GM18526 (cell line): Measurements from ENCODE around the gene ROR2.

Experiments used
- POLR2A ChIP-seq: IDR thresholded peaks from 3 replicates; pipeline ENCODE4 v1.6.1; 2011; ENCODE audit not compliant: insufficient read length; ENCODE audit errors: extremely low read depth

ROR2 gene

GRCh38 chr9:91655658-91656057 lies 294.4 kb downstream of the ROR2 start:
- TF ChIP-seq POLR2A: no peak

GRCh38 chr9:91655215-91655614 lies 294.8 kb downstream of the ROR2 start:
- no peak for TF ChIP-seq POLR2A

DNA sequence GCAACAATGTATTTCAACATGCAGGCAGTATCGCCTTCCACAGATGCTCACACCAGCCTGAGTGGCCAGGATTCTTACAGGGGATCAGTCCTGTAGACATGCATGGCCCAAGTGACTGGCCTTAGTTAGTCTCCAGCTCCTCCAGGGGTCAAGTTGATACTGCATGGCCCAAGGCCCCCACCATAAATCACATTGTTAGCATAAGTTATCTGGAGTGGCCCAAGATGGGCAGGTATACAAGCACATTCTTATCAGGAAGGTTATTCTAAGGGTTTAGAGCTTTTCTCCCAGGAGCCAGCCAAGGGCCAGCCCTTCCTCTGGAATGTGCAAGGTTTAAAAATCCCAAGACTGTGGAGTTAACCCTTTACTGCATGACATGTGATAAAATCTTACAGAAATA lies 295.5 kb downstream of the ROR2 start:
- TF ChIP-seq POLR2A: no peak

- no peak for TF ChIP-seq POLR2A
Measured at GRCh38 chr9:91647371-91647770, 302.7 kb downstream of the ROR2 start.

DNA sequence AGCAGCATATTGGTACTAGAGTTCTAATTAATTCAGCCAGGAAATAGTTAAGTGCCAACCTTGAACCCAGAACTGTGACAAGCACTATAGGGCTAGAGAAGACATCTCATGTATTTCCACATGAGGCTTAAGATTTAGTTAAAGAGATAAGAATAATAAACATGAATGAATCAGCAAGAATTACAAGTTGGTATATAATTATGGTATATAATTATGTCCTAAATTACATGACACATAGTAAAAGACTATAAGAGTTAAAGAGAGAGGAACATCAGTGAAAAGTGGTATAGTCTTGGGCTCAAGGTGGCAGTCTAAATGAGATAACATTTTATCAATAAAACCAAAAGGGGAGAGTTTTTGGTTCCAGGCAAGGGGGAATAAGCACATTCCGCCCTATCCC lies 303.3 kb downstream of the ROR2 start:
- TF ChIP-seq POLR2A: no peak

DNA sequence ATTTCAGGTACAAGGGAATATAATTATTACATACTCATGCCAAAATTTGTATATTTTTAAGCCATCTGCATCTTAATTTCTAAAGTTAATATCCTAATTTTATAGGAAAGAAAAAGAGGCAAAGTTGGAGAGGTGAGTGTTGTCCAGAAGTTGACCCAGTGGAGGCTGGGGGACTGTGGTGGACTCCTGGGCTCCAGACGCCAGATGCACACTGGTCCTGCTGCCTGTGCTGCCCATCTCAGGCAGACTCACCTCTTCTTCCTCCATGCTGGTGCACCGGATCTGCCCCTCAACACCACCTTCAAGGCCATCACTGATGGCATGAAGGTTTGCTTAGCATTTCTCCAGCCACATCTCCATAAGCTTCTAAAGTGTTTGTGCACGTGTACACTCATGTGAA lies 305.6 kb downstream of the ROR2 start:
- no peak for TF ChIP-seq POLR2A

- TF ChIP-seq POLR2A: no peak
Measured at GRCh38 chr9:91643481-91644077, 306.4 kb downstream of the ROR2 start.

GRCh38 chr9:91642771-91643170 lies 307.3 kb downstream of the ROR2 start:
- TF ChIP-seq POLR2A: no peak

GRCh38 chr9:91640428-91640827 lies 309.6 kb downstream of the ROR2 start:
- no peak for TF ChIP-seq POLR2A

- no peak for TF ChIP-seq POLR2A
Measured at GRCh38 chr9:91639054-91639453, 311.0 kb downstream of the ROR2 start.

DNA sequence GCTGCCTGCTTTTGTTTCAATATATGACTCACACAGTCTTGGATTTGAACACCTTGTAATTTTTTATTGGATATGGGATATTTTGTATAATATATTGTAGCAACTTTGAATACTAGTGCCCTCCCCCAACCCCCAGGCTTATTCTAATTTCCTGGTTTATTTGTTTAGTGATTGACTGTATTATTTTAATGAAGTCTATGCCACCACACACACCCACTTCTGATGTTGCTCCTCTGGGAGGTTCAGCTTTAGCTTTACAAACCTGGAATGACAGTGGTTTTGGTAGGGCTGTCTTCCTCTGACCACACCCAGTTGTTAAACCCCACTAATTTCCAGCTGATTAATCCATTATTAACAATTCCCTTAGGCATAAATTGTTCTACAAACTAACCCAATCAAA lies 320.3 kb downstream of the ROR2 start:
- TF ChIP-seq POLR2A: no peak

DNA sequence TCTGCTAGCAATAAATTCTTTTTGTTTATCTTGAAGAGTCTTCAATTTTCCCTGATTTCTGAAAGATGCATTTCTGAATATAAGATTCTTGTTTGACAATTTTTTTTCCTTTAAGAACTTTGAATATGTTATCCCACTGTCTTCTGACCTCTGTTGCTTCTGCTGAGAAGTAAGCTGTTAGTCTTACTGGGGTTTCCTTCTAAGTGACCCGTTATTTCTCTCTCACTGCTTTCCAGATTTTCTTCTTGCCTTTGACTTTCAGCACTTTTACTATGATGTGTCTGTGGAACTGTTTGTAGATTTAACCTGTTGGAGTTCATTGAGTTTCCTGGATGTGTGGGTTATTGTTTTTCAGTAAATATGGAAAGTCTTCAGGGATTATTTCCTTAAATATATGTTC lies 321.1 kb downstream of the ROR2 start:
- no peak for TF ChIP-seq POLR2A

DNA sequence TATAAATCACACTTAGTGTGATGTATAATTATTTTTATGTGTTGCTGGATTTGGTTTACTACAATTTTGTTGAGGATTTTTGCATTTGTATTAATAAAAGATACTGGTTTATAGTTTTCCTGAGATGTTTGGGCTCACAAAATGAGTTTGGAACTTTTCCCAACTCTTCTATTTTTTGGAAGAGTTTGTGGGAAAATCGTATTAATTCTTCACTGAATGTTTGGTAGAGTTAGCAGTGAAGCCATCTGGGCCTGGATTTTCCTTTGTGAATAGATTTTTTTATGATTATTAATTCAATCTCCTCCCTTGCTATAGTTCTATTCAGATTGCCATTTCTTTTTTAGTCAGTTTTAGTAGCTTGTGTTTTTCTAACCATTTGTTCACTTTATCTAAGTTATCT lies 324.7 kb downstream of the ROR2 start:
- no peak for TF ChIP-seq POLR2A

GRCh38 chr9:91623004-91623403 lies 327.0 kb downstream of the ROR2 start:
- TF ChIP-seq POLR2A: no peak

- no peak for TF ChIP-seq POLR2A
Measured at GRCh38 chr9:91611582-91611981, 338.4 kb downstream of the ROR2 start.

DNA sequence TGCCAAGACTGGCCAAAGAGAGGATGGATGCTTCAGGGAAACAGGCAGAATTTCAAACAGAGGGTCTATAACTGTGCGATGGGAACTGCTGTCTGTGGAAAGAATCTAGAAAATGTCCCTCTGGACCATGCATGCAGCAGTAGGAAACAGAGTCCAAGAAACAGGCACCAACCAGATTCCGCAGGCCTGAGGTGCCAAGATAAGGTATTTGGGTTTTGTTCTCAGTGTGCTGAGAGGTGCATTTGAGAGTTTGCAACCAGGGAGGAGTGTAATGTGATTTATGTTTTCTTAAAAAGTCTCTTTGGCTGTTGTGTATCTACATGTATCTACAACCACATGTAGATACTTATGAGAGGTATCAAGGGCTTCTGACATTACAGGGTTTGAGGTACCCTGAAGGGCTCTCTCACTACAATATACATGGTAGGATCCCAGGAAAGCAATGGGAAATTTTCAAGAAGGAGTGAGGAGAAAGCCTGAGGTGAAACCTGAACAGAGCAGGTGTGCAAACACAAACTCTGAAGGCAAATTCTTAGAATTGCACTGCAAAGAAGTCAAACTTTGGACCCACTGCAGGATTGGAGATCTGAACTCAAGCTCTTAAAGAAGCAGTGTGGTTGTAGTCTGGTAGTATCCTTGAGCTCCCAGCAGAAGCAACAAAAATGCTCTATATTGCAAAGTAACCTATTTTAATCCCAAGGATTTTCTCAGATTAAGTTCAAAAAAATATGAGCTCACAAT lies 343.6 kb downstream of the ROR2 start:
- TF ChIP-seq POLR2A: no peak
